WTC11 (cell line): ENCODE data around the gene SAP25. TPM values are rescaled to one million over a fixed set of nuclear protein-coding genes. Genes with fewer than 3 reads are reported as not detected.

ENCODE experiments used
- ATAC-seq: fragments of 200-7000 bp; cut with Tn5 transposase; 2 replicates; pipeline ENCODE4 v1.10.0; 2021; ENCODE audit warnings: mild to moderate bottlenecking, moderate library complexity
- CTCF ChIA-PET: fragments of 300-600 bp; sonication (Branson Sonifier 250); formaldehyde crosslinking; loops from one replicate; lab custom pipeline; 2021; ENCODE audit warnings: antibody characterized with exemption; lab: Charles Lee
- POLR2A ChIA-PET: fragments of 350-600 bp; sonication (Branson Sonifier 250); formaldehyde crosslinking; loops from one replicate; lab custom pipeline; 2021; ENCODE audit warnings: antibody characterized with exemption; lab: Charles Lee
- DNase-seq: peaks from one replicate; pipeline ENCODE4 v3.0.0; 2021; ENCODE audit warnings: low spot score
- H3K27ac Mint-ChIP-seq: 2 replicates; pipeline ENCODE4 v1.8.0; 2021; ENCODE audit warnings: mixed read lengths
- H3K27me3 Mint-ChIP-seq: 2 replicates; pipeline ENCODE4 v1.8.0; 2021; ENCODE audit warnings: low read depth, mild to moderate bottlenecking, moderate library complexity, mixed read lengths
- H3K36me3 Mint-ChIP-seq: 2 replicates; pipeline ENCODE4 v1.8.0; 2021; ENCODE audit warnings: mixed read lengths
- H3K4me1 Mint-ChIP-seq: 2 replicates; pipeline ENCODE4 v1.8.0; 2022; ENCODE audit warnings: mixed read lengths
- H3K4me3 Mint-ChIP-seq: 2 replicates; pipeline ENCODE4 v1.8.0; 2021; ENCODE audit warnings: mild to moderate bottlenecking, moderate library complexity, mixed read lengths
- H3K9me3 Mint-ChIP-seq: 2 replicates; pipeline ENCODE4 v1.8.0; 2021; ENCODE audit warnings: mixed read lengths
- AR ChIP-seq: fragments of 250-450 bp; sonication (Bioruptor Pico); IDR thresholded peaks from 2 replicates; pipeline ENCODE4 v1.9.0; 2021; ENCODE audit warnings: mild to moderate bottlenecking
- ESRRA ChIP-seq: sonication (generic); formaldehyde crosslinking; IDR thresholded peaks from 2 replicates; pipeline ENCODE4 v1.8.1; 2022; ENCODE audit warnings: mild to moderate bottlenecking, missing genetic modification reagents, borderline replicate concordance
- HMGA2 ChIP-seq: fragments of 250-450 bp; sonication (Bioruptor Pico); IDR thresholded peaks from 2 replicates; pipeline ENCODE4 v1.4.0; 2021; ENCODE audit warnings: mild to moderate bottlenecking, moderate library complexity
- NR3C1 ChIP-seq: sonication (generic); formaldehyde crosslinking; conservative IDR thresholded peaks from 2 replicates; pipeline ENCODE4 v1.8.1; 2023; ENCODE audit warnings: low read depth, mild to moderate bottlenecking, missing genetic modification reagents
- RELA ChIP-seq: sonication (generic); formaldehyde crosslinking; IDR thresholded peaks from 2 replicates; pipeline ENCODE4 v1.8.1; 2022; ENCODE audit warnings: missing genetic modification reagents, mild to moderate bottlenecking, borderline replicate concordance
- SP1 ChIP-seq: sonication (generic); formaldehyde crosslinking; conservative IDR thresholded peaks from 2 replicates; pipeline ENCODE4 v1.8.1; 2022; ENCODE audit warnings: missing genetic modification reagents
- ZNF396 ChIP-seq: fragments of 250-450 bp; sonication (Bioruptor Pico); IDR thresholded peaks from 2 replicates; pipeline ENCODE4 v1.8.0; 2021; ENCODE audit warnings: mild to moderate bottlenecking, moderate library complexity, borderline replicate concordance
- total RNA-seq: library from RNA; stranded (reverse); gene quantifications from 3 replicates; pipeline ENCODE4 v1.2.3, GENCODE V29; 2021
- TF ChIP-seq, protein P1 (sequence below): sonication (generic); formaldehyde crosslinking; IDR thresholded peaks from 2 replicates; pipeline ENCODE4 v1.8.1; 2023; ENCODE audit warnings: mild to moderate bottlenecking, missing genetic modification reagents, moderate library complexity
- TF ChIP-seq, protein P2 (sequence below): sonication (generic); formaldehyde crosslinking; IDR thresholded peaks from 2 replicates; pipeline ENCODE4 v1.8.0; 2022; ENCODE audit warnings: mild to moderate bottlenecking, missing genetic modification reagents
- TF ChIP-seq, protein P3 (sequence below): sonication (generic); formaldehyde crosslinking; conservative IDR thresholded peaks from 2 replicates; pipeline ENCODE4 v1.8.1; 2023; ENCODE audit warnings: mild to moderate bottlenecking, low read depth, missing genetic modification reagents, moderate library complexity

Gene SAP25
- total RNA-seq, 1 experiment from 2014 or later, result 9.3 TPM

DNA sequence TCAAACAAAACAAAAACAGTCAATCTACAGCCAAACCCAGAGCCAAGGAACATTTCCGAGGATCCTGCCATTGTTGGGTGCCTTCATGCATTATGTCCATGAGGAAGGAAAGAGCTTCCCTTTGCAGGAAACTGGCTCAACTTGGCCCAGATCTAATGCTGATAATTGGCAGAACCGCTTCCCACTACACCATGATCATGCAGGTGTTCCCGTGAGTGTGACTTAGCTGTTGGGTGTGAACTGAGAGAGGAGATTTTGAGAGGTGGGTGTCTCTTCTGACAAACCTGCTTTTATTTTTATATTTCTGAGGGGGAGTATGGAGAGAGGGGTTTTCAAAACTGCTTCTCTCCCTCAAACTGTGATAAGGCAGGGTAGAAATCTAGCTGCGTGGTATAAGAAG is 14.6 kb downstream of the SAP25 start (continued):
- no peak for TF ChIP-seq AR (CRISPR knock-in tag)
- no peak for TF ChIP-seq RELA (CRISPR knock-in tag)
- no peak for TF ChIP-seq ZNF396 (CRISPR knock-in tag)
- TF ChIP-seq, protein P1, sequence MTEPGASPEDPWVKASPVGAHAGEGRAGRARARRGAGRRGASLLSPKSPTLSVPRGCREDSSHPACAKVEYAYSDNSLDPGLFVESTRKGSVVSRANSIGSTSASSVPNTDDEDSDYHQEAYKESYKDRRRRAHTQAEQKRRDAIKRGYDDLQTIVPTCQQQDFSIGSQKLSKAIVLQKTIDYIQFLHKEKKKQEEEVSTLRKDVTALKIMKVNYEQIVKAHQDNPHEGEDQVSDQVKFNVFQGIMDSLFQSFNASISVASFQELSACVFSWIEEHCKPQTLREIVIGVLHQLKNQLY (CRISPR knock-in tag), result no peak
- TF ChIP-seq, protein P2, sequence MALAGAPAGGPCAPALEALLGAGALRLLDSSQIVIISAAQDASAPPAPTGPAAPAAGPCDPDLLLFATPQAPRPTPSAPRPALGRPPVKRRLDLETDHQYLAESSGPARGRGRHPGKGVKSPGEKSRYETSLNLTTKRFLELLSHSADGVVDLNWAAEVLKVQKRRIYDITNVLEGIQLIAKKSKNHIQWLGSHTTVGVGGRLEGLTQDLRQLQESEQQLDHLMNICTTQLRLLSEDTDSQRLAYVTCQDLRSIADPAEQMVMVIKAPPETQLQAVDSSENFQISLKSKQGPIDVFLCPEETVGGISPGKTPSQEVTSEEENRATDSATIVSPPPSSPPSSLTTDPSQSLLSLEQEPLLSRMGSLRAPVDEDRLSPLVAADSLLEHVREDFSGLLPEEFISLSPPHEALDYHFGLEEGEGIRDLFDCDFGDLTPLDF (CRISPR knock-in tag), result no peak

GRCh38 chr7:100556541-100556940 is 17.2 kb downstream of the SAP25 start:
- CTCF ChIA-PET, result no interaction called here
- no peak for DNase-seq
- Mint-ChIP-seq H3K36me3 (no peaks in the 10 kb centered on the region), H3K4me1 (no peaks in the 10 kb centered on the region), H3K27me3 (no peaks in the 10 kb centered on the region), H3K27ac (no peak overlapping the region), H3K4me3 (no peak overlapping the region), H3K9me3 (no peaks in the 10 kb centered on the region)
- POLR2A ChIA-PET, result no interaction called here
- ATAC-seq, result no peak
- TF ChIP-seq SP1 (CRISPR knock-in tag), result no peak
- no peak for TF ChIP-seq ESRRA (CRISPR knock-in tag)

DNA sequence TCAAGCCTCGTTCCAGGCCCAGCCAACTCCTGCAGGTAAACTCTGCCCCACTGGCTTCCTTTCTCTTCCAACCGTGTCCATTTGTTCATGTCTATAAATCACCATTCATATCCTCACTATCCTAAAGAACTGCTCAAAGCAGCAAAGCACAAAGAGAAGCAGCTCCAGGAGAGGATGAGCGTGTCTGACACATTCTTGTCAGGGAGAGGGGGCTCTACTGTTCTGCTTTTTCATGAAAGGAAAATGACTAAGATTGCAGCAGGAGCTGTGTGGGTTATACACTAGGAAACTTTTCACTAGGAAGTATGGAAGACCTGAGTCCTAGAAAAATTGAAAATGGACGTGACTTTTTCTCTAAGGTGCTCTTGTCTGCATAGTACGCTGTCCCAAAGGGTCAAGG is 18.0 kb downstream of the SAP25 start:
- TF ChIP-seq, protein P3, sequence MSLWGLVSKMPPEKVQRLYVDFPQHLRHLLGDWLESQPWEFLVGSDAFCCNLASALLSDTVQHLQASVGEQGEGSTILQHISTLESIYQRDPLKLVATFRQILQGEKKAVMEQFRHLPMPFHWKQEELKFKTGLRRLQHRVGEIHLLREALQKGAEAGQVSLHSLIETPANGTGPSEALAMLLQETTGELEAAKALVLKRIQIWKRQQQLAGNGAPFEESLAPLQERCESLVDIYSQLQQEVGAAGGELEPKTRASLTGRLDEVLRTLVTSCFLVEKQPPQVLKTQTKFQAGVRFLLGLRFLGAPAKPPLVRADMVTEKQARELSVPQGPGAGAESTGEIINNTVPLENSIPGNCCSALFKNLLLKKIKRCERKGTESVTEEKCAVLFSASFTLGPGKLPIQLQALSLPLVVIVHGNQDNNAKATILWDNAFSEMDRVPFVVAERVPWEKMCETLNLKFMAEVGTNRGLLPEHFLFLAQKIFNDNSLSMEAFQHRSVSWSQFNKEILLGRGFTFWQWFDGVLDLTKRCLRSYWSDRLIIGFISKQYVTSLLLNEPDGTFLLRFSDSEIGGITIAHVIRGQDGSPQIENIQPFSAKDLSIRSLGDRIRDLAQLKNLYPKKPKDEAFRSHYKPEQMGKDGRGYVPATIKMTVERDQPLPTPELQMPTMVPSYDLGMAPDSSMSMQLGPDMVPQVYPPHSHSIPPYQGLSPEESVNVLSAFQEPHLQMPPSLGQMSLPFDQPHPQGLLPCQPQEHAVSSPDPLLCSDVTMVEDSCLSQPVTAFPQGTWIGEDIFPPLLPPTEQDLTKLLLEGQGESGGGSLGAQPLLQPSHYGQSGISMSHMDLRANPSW, result no peak
- TF ChIP-seq HMGA2 (no peak), AR (CRISPR knock-in tag) (no peak), NR3C1 (CRISPR knock-in tag) (no peak)
- TF ChIP-seq, protein P1 (CRISPR knock-in tag), result no peak
- ChIA-PET POLR2A (no interaction called here), CTCF (interaction anchor here (0.6 to 1.5 kb wide), 3 partner anchors 8 to 66 kb away, joined by 3 to 4 read pairs (median 4); no protein-coding TSS in a partner anchor)
- Mint-ChIP-seq H3K4me3 (no peak overlapping the region), H3K36me3 (0 out of 2 replicates have a peak, but pooled peaks cover under 1% of the 10 kb centered on the region), H3K4me1 (no peaks in the 10 kb centered on the region), H3K27ac (no peak overlapping the region), H3K9me3 (no peaks in the 10 kb centered on the region), H3K27me3 (no peaks in the 10 kb centered on the region)
- ATAC-seq (no peak), DNase-seq (no peak)
